GM15510 (cell line): Measurements from ENCODE around the gene TBC1D8.

Experiments used
- POLR2A ChIP-seq: IDR thresholded peaks from 3 replicates; pipeline ENCODE4 v1.6.1; 2011; ENCODE audit warnings: borderline replicate concordance; ENCODE audit not compliant: insufficient read length; ENCODE audit errors: extremely low read depth

TBC1D8 gene

DNA sequence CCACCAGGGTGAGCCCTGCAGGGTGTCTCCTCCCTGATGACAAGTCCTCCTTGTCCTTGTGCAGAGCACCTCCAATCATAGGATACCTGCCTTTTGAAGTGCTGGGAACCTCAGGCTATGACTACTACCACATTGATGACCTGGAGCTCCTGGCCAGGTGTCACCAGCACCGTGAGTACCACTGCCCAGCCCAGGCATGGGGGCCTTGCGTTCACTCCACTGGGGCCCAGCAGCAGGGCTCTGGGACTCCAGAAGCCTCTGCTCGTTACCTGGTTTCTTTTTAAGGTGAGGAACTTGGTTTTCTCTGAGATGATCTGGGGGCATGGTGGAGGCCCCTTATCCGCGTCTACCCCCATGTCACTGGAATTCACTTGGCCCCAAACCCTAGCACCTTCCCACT is 185.6 kb downstream of the TBC1D8 start:
- no peak for TF ChIP-seq POLR2A

DNA sequence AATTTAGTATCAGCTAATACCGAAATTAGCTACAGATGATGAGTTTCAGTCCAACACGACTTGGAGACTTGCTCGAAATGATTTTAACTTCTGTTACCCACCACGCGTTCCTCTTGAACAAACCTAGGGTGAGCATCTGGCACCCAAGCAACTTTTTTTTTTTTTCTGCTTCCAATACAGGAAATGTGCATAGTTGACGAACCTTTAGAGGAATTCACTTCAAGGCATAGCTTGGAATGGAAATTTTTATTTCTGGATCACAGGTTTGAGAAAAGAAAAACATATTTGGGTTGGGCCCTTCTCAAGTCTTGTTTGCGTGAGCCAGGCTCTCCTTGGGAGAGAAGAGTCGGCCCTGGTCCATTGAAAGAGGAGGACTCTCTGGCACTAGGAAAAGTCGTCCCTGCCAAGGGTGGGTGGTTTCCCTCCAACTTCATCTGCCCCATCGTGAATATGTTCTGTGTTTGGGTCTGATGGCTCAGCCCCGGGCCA is 186.5 kb downstream of the TBC1D8 start:
- no peak for TF ChIP-seq POLR2A

DNA sequence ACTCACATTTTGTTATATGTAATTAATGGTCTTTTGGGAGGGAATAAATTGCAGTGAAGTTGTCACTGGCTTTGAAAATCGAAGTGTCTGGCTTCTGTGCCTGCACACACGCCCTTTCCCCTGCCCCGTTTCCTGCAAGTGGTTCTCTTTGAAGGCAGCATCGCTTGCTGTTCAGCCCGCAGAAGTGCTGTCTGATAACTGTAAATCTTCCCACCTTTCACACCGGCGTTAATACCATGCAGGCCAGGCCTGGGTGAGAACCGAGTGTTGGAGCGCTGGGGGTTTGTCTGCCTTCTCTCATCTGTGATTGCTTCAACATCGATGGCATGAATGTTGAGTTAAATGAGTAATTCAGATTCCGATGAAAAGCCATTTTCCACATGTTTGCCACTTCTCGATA is 187.0 kb downstream of the TBC1D8 start:
- no peak for TF ChIP-seq POLR2A

DNA sequence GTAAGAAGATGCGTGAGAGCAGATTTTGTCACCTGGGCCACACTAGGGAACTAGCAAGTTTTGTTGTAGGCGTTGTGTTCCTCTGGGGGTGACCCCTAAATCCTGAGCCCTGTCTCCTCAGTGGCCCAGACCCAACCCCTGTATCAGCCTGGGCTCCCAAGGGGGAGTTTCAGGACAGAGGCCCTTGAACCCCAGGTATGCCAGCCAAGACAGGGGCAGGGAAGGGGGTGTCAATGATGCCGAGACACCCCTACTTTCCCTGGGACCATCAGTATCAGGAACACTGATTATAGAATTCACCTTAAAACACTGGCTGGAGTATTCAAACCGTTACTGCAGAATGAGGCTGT is 188.2 kb downstream of the TBC1D8 start:
- no peak for TF ChIP-seq POLR2A

DNA sequence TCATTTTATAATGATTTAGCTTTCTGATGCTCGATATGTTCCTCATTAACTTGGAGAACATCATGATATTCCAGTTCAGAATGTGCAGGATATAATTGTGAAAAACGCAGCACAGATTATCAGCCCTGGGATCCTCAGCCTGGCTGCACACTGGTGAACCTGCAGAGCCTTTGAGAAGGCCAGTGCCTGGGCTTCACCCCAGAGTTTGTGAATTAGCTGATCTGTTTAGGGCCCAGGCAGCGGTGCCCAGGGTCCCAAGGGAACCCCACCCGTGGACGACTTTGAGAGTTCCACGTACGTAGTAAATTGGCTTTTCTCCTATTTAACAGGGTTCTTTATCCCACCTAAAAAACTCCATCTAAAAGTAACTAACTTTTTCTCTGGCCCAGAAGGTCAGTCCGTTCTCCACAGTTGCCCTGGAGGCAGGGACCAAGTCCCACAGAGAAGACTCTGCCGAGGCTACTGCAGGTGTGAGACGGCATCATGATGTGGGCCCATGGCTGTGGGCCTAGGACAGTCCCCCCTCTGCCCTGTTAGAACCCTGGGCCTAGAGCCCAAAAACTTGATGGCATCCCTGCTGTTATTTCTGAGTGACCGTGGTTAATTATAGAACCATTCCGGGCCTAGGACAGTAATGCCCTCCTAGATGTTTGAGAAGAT is 188.7 kb downstream of the TBC1D8 start:
- TF ChIP-seq POLR2A: no peak

DNA sequence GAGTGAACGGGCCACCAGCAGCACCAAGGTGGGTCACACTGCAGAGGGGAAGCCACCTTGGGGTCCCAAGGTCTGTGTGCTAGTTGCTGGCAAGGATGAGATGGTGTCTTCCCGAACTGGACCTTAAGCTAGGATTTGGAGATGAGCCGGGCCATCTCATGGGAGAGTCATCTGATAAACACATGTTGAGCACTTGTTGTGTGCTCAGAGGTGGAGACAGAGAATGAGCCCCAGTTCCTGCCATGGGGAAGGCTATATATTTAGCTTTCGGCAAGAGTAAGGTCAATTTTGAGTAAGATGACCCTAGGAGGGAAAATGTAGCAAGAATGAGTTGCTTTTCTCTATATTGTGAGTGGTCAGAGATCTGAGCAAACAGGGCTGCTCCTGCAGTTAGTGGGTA is 190.5 kb downstream of the TBC1D8 start:
- no peak for TF ChIP-seq POLR2A

DNA sequence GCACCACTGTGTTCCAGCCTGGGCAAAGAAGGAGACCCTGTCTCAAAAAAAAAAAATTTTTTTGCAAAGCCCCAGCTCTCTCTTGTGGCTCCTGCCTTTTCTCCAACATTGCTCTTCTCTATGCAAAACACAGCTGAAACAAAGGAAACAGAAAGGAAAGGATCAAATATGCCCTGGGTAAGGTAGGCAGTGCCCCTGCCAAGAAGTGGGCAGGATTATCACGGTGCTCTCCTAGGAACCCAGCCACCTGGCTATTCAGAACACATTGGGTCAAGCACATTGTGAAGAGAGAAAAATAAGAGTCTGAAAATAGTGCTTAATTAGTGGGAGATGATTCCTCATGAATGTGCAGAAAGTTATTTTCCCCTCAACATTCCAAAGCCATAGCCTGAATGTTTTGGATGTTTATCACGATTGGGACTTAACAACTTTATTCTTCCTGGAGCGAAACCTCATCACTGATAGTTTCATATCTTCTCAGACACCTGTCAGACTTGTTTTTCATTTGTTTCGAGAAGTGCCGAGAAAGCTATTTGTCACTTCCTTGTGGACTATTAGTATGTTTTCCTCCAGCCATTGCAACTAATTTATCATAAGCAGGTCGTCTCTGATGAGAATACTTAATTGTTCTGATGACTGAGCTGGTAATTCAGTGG is 191.8 kb downstream of the TBC1D8 start:
- no peak for TF ChIP-seq POLR2A

DNA sequence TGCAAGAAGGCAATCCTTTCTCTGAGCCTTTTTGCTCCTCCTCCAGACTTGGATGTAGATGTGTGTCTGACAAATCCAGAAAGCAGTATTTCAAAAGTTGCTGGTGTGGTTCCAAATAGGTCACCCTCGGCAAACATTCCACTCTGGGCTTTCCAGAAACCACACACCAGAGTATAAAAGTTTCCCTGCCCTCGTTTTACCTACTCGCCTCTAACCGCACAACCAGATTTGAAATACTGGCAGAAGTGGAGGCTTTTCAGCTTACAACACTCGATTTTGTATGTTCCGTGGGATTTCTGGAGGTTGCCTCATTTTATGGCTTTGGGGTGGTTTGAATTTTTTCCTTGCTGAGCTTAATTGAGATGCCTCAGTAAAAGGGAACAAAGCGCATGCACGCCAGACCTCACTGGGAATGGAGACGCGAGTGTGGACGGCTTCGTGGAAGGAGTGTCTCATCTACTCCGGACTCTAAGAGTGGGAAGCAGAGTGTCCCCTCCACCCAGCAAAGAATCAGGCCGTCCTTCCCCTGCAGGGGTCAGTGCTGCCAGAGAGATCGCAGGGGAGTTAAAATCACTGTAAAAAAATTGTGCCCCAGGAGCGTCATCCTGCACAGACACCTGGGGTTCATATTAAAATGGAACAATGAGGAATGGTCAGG is 193.1 kb downstream of the TBC1D8 start:
- TF ChIP-seq POLR2A: no peak
